GM21825 (cell line): ENCODE results near the gene PARVA.

ENCODE experiments used
- ATAC-seq: cut with Tn5 transposase; IDR thresholded peaks from one replicate; pipeline ENCODE4 v1.9.1; 2021; ENCODE audit warnings: mild to moderate bottlenecking, moderate library complexity; ENCODE audit not compliant: unreplicated experiment

Gene PARVA

GRCh38 chr11:12581923-12582322, 204.6 kb downstream of the PARVA start:
- no peak for ATAC-seq
